ENCODE results near the gene BRINP1. TPM values are rescaled to one million over a fixed set of nuclear protein-coding genes. Genes with fewer than 3 reads are reported as not detected.

BRINP1 gene
- total and polyA plus RNA-seq, 2 of the 8 experiments (the other 6 are each of a cell fraction or from before 2014, with no cell fraction given) = 19.5 to 20.5 TPM

GRCh38 chr9:119283078-119283794, 86.0 kb downstream of the BRINP1 start (continued):
- TF ChIP-seq CREB1 (IDR thresholded peaks at IDR 0.05) = peak; percentile 52
- 0 out of 4 replicates have a peak, but pooled peaks of 1 of the 2 experiments have one; percentile 82 for TF ChIP-seq SIN3A (conservative IDR thresholded peaks at IDR 0.05 in 1 of 2, IDR thresholded peaks at IDR 0.05 in 1 of 2; ENCODE audit: low read depth in 1 of 2, low read length in 2 of 2)
- 0 out of 2 replicates have a peak, but pooled peaks have one; percentile 26 for TF ChIP-seq SP1 (IDR thresholded peaks at IDR 0.05; ENCODE audit: low read depth, low read length)
- peak; percentile 30 for TF ChIP-seq ASH2L (IDR thresholded peaks at IDR 0.05; ENCODE audit: low read length)
- TF ChIP-seq TAF7 (optimal IDR thresholded peaks at IDR 0.05; ENCODE audit: borderline replicate concordance, low read depth, low read length) = no peak
- no peak for TF ChIP-seq EGR1 (IDR thresholded peaks at IDR 0.05; ENCODE audit: borderline replicate concordance, low read depth, low read length)
